H1 (cell line): ENCODE measurements around the gene C5orf58. TPM values are rescaled to one million over a fixed set of nuclear protein-coding genes. Genes with fewer than 3 reads are reported as not detected.

Experiments
- CTCF ChIA-PET: fragments of 300-600 bp; sonication (Branson Sonifier 250); formaldehyde crosslinking; loops from one replicate; lab custom pipeline; 2021; ENCODE audit not compliant: partially characterized antibody; lab: Charles Lee
- POLR2A ChIA-PET: fragments of 300-600 bp; sonication (Branson Sonifier 250); formaldehyde crosslinking; loops from one replicate; lab custom pipeline; 2021; ENCODE audit warnings: inconsistent platforms; ENCODE audit not compliant: partially characterized antibody; lab: Charles Lee
- DNase-seq, 2 experiments: peaks; one replicate each; pipeline versions ENCODE4 v3.0.0 to v3.0.0-alpha.2; 2010 to 2022; ENCODE audit warnings: low spot score in 2 of 2, low read depth in 1 of 2, mixed read lengths in 1 of 2
- FAIRE-seq: peaks from 2 replicates; lab custom pipeline; 2011; peaks lifted over from hg19 to GRCh38; lab: Jason Lieb, UNC
- H2AFZ ChIP-seq: 2 replicates; pipeline ENCODE4 v1.8.1; 2012; ENCODE audit warnings: low read length, inconsistent platforms
- H2AK5ac ChIP-seq: 2 replicates; pipeline ENCODE4 v1.6.1; 2013; ENCODE audit warnings: low read depth, low read length
- H2BK120ac ChIP-seq: replicated peaks from 2 replicates; pipeline ENCODE3; 2013; ENCODE audit warnings: low read depth, low read length, inconsistent platforms
- H2BK12ac ChIP-seq: 2 replicates; pipeline ENCODE4 v1.6.1; 2013; ENCODE audit warnings: low read depth, low read length
- H2BK15ac ChIP-seq: 2 replicates; pipeline ENCODE4 v1.6.1; 2013; ENCODE audit warnings: low read length
- H2BK20ac ChIP-seq: 2 replicates; pipeline ENCODE4 v1.6.1; 2013; ENCODE audit warnings: low read length
- H2BK5ac ChIP-seq: 2 replicates; pipeline ENCODE4 v1.6.1; 2013; ENCODE audit warnings: low read depth, low read length
- H3K14ac ChIP-seq: 2 replicates; pipeline ENCODE4 v1.6.1; 2013; ENCODE audit warnings: inconsistent platforms; ENCODE audit not compliant: insufficient read length
- H3K18ac ChIP-seq: 2 replicates; pipeline ENCODE4 v1.6.1; 2013; ENCODE audit warnings: low read length; ENCODE audit errors: extremely low read depth
- H3K23ac ChIP-seq: 2 replicates; pipeline ENCODE4 v1.6.1; 2013; ENCODE audit warnings: inconsistent platforms; ENCODE audit not compliant: insufficient read length
- H3K23me2 ChIP-seq: 2 replicates; pipeline ENCODE4 v1.6.1; 2013; ENCODE audit warnings: low read depth, low read length
- H3K27ac ChIP-seq: 2 replicates; pipeline ENCODE4 v1.6.1; 2011; ENCODE audit warnings: low read depth, low read length, inconsistent platforms
- H3K27me3 ChIP-seq, 4 experiments: replicated peaks in 1 of 4; 1 replicate in 1 of 4; 2 replicates in 3 of 4; pipeline versions ENCODE4 v1.6.1 to v1.8.1; 2011 to 2013; ENCODE audit warnings: low read length in 3 of 4, mild to moderate bottlenecking in 3 of 4, inconsistent platforms in 2 of 4, mixed read lengths in 2 of 4, moderate library complexity in 1 of 4; ENCODE audit not compliant: control insufficient read depth in 3 of 4, insufficient read depth in 3 of 4; ENCODE audit errors: extremely low read depth in 1 of 4
- H3K36me3 ChIP-seq, 4 experiments: 2 replicates each; pipeline versions ENCODE4 v1.6.1 to v1.8.1; 2011 to 2013; ENCODE audit warnings: mild to moderate bottlenecking in 4 of 4, low read length in 3 of 4, moderate library complexity in 2 of 4, control low read depth in 1 of 4, inconsistent platforms in 1 of 4; ENCODE audit not compliant: insufficient read depth in 4 of 4, control insufficient read depth in 2 of 4
- H3K4ac ChIP-seq: replicated peaks from 2 replicates; pipeline ENCODE3; 2013; ENCODE audit warnings: low read length, low read depth, mixed read lengths, inconsistent platforms; ENCODE audit not compliant: insufficient read length
- H3K4me1 ChIP-seq, 4 experiments: replicated peaks in 1 of 4; 1 replicate in 1 of 4; 2 replicates in 3 of 4; pipeline versions ENCODE4 v1.6.1 to v1.8.1; 2011 to 2013; ENCODE audit warnings: low read length in 3 of 4, inconsistent platforms in 2 of 4, mixed read lengths in 1 of 4; ENCODE audit not compliant: insufficient read depth in 4 of 4, control insufficient read depth in 3 of 4
- H3K4me2 ChIP-seq, 2 experiments: 2 replicates each; pipeline versions ENCODE4 v1.6.1 to v1.8.1; 2011 to 2013; ENCODE audit warnings: low read depth in 2 of 2, low read length in 2 of 2, control low read depth in 1 of 2, inconsistent platforms in 1 of 2, mild to moderate bottlenecking in 1 of 2; ENCODE audit not compliant: insufficient read depth in 1 of 2
- H3K4me3 ChIP-seq, 4 experiments: fragments of 200-600, 300-600 bp in 1 of 4; sonication (generic), shearing (Covaris generic), sonication (Bioruptor Twin) in 1 of 4; 2 replicates each; pipeline versions ENCODE4 v1.5.1 to v1.8.1; 2011 to 2016; ENCODE audit warnings: low read length in 4 of 4, low read depth in 3 of 4, control low read depth in 2 of 4, inconsistent platforms in 2 of 4, mild to moderate bottlenecking in 2 of 4, mixed read lengths in 1 of 4, moderate library complexity in 1 of 4; ENCODE audit not compliant: insufficient read depth in 2 of 4; ENCODE audit errors: extremely low read depth in 1 of 4
- H3K56ac ChIP-seq: replicated peaks from 2 replicates; pipeline ENCODE3; 2013; ENCODE audit warnings: low read depth, mild to moderate bottlenecking, mixed read lengths, low read length, inconsistent platforms; ENCODE audit not compliant: insufficient read length
- H3K79me1 ChIP-seq: 2 replicates; pipeline ENCODE4 v1.6.1; 2013; ENCODE audit warnings: low read depth, low read length, control low read depth
- H3K79me2 ChIP-seq, 2 experiments: 2 replicates each; pipeline versions ENCODE4 v1.6.1 to v1.8.1; 2012 to 2013; ENCODE audit warnings: low read length in 2 of 2, mild to moderate bottlenecking in 2 of 2, inconsistent platforms in 1 of 2; ENCODE audit not compliant: insufficient read depth in 2 of 2, control insufficient read depth in 1 of 2
- H3K9ac ChIP-seq, 4 experiments: replicated peaks in 1 of 4; 1 replicate in 1 of 4; 2 replicates in 3 of 4; pipeline versions ENCODE4 v1.6.1 to v1.8.1; 2011 to 2013; ENCODE audit warnings: low read depth in 3 of 4, low read length in 3 of 4, control low read depth in 2 of 4, mild to moderate bottlenecking in 2 of 4, moderate library complexity in 2 of 4, inconsistent platforms in 1 of 4; ENCODE audit errors: extremely low read depth in 1 of 4
- H3K9me3 ChIP-seq, 2 experiments: 2 replicates each; pipeline versions ENCODE4 v1.6.1 to v1.8.1; 2012 to 2013; ENCODE audit warnings: mild to moderate bottlenecking in 2 of 2, moderate library complexity in 2 of 2, control low read depth in 1 of 2, inconsistent platforms in 1 of 2, low read depth in 1 of 2, low read length in 1 of 2, mixed read lengths in 1 of 2; ENCODE audit not compliant: insufficient read depth in 2 of 2
- H4K20me1 ChIP-seq, 2 experiments: replicated peaks in 1 of 2; 2 replicates each; pipeline versions ENCODE3 to v1.8.1; 2011 to 2013; ENCODE audit warnings: inconsistent platforms in 2 of 2, low read length in 2 of 2, mild to moderate bottlenecking in 1 of 2; ENCODE audit not compliant: insufficient read depth in 2 of 2, control insufficient read depth in 1 of 2
- H4K5ac ChIP-seq: 2 replicates; pipeline ENCODE4 v1.6.1; 2013; ENCODE audit warnings: low read length, low read depth, mixed read lengths, inconsistent platforms; ENCODE audit not compliant: insufficient read length
- H4K8ac ChIP-seq: 2 replicates; pipeline ENCODE4 v1.8.0; 2013; ENCODE audit warnings: mild to moderate bottlenecking, moderate library complexity, low read length, inconsistent platforms; ENCODE audit not compliant: insufficient read depth; ENCODE audit errors: extremely low read depth
- H4K91ac ChIP-seq: replicated peaks from 2 replicates; pipeline ENCODE3; 2013; ENCODE audit warnings: low read length, mixed read lengths, inconsistent platforms; ENCODE audit not compliant: insufficient read length
- BCL11A ChIP-seq, 2 experiments: IDR thresholded peaks; one replicate each; pipeline ENCODE4 v1.6.1; 2011; ENCODE audit warnings: low read depth in 2 of 2, low read length in 2 of 2, mild to moderate bottlenecking in 2 of 2
- CEBPB ChIP-seq: IDR thresholded peaks from 2 replicates; pipeline ENCODE4 v1.6.1; 2012; ENCODE audit warnings: low read depth, low read length
- CHD2 ChIP-seq: IDR thresholded peaks from 2 replicates; pipeline ENCODE4 v1.6.1; 2012; ENCODE audit warnings: low read length, improper control_type of control experiment
- JUN ChIP-seq: IDR thresholded peaks from 2 replicates; pipeline ENCODE4 v1.6.1; 2011; ENCODE audit warnings: low read depth, mild to moderate bottlenecking, improper control_type of control experiment, low read length
- KDM4A ChIP-seq: IDR thresholded peaks from one replicate; pipeline ENCODE4 v1.7.1; 2012; ENCODE audit warnings: low read depth, mild to moderate bottlenecking, moderate library complexity, low read length, inconsistent platforms; ENCODE audit not compliant: severe bottlenecking
- NRF1 ChIP-seq: IDR thresholded peaks from 2 replicates; pipeline ENCODE4 v1.6.1; 2011; ENCODE audit warnings: mild to moderate bottlenecking, low read depth, low read length, improper control_type of control experiment
- POLR2AphosphoS5 ChIP-seq: IDR thresholded peaks from 2 replicates; pipeline ENCODE4 v1.6.1; 2011; ENCODE audit warnings: low read depth, low read length
- RAD21 ChIP-seq, 2 experiments: IDR thresholded peaks in 1 of 2; conservative IDR thresholded peaks in 1 of 2; 2 replicates each; pipeline ENCODE4 v1.6.1; 2011; ENCODE audit warnings: low read depth in 2 of 2, low read length in 2 of 2, improper control_type of control experiment in 1 of 2, inconsistent platforms in 1 of 2, mild to moderate bottlenecking in 1 of 2, moderate library complexity in 1 of 2
- RBBP5 ChIP-seq: IDR thresholded peaks from 2 replicates; pipeline ENCODE4 v1.7.1; 2012; ENCODE audit warnings: low read depth, mild to moderate bottlenecking, inconsistent platforms, low read length, moderate library complexity, borderline replicate concordance
- RXRA ChIP-seq: IDR thresholded peaks from 2 replicates; pipeline ENCODE4 v1.6.1; 2011; ENCODE audit warnings: low read depth, mild to moderate bottlenecking, low read length, moderate library complexity; ENCODE audit not compliant: insufficient read depth
- TAF1 ChIP-seq: IDR thresholded peaks from 2 replicates; pipeline ENCODE4 v1.6.1; 2011; ENCODE audit warnings: mild to moderate bottlenecking, low read depth, low read length
- ZNF274 ChIP-seq: IDR thresholded peaks from 2 replicates; pipeline ENCODE4 v1.7.0; 2012; ENCODE audit warnings: low read length, borderline replicate concordance; ENCODE audit errors: extremely low read depth
- WGBS, 2 experiments: shearing (Covaris generic) in 1 of 2; methylation state at CpG; one replicate each; pipeline versions ENCODE4 v1.1.6 to v1.1.7; 2013 to 2015; ENCODE audit warnings: low lambda C conversion rate in 2 of 2, mixed read lengths in 2 of 2, inconsistent platforms in 1 of 2, low coverage in 1 of 2, missing lambda C conversion rate in 1 of 2; ENCODE audit not compliant: insufficient replicate concordance in 2 of 2, insufficient coverage in 1 of 2, insufficient read length in 1 of 2; ENCODE audit errors: extremely low coverage in 1 of 2, missing lambda C conversion rate in 1 of 2; 5-methylcytosine and 5-hydroxymethylcytosine counted together
- polyA plus RNA-seq, 7 experiments: library from polyadenylated mRNA; depleted of rRNA in 3 of 7; stranded (reverse) in 5 of 7; unstranded in 2 of 7; fragments of >200 nt in 5 of 7; fragments of 200-250 nt in 2 of 7; gene quantifications; 1 replicate in 5 of 7; 2 replicates in 1 of 7; 4 replicates in 1 of 7; pipeline versions ENCODE4 v1.2.1 to v1.2.3, GENCODE V29; 2011 to 2013; ENCODE audit warnings: missing spikeins in 2 of 7, mixed read lengths in 2 of 7
- total RNA-seq: library from RNA; stranded (reverse); fragmentation: NEBNext Ultra II Directional; extraction: Animal tissue kit (Norgen Biotek cat#: 25700); gene quantifications from 2 replicates; pipeline ENCODE4 v1.2.1, GENCODE V29; 2021
- TF ChIP-seq, protein P1 (sequence below): IDR thresholded peaks from 2 replicates; pipeline ENCODE4 v1.6.1; 2011; ENCODE audit warnings: low read length, improper control_type of control experiment

Gene C5orf58
- total and polyA plus RNA-seq, 2 of the 8 experiments (the other 6 are each of a cell fraction or from before 2014, with no cell fraction given): 0.24 to 1.6 TPM

DNA sequence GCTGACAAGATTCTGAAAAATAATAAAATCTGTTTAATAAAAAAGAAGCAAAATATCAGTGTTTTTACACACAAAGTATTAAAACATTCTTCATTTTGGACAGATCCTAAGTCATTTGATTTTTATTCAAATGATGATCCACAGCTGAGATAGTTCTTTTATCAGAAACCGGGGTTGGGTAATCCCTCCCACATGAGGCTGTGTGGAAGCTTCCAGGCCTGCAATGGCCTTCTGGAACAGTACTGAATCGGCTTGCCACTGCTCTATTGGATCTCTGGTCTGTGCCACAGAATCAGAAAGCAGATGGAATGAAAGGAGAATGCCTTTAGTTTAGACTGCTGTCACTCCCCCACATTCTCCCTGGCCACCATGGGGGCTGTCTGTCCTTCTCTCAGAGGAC, 6.1 kb upstream of the C5orf58 start:
- Histone ChIP-seq H3K9me3 (no peaks in the 10 kb centered on the region), H3K79me1 (no peaks in the 10 kb centered on the region), H4K91ac (no peak overlapping the region), H2BK12ac (no peak overlapping the region), H2AFZ (no peak overlapping the region), H3K4ac (no peak overlapping the region), H3K23ac (no peak overlapping the region), H3K14ac (no peak overlapping the region), H4K5ac (no peak overlapping the region), H3K23me2 (no peaks in the 10 kb centered on the region; the same call in 1 of the 2 replicates), H4K8ac (no peak overlapping the region), H3K27me3 (no peaks in the 10 kb centered on the region; a peak in 1 of 7 replicates), H2AK5ac (no peak overlapping the region), H4K20me1 (no peaks in the 10 kb centered on the region), H3K36me3 (no peaks in the 10 kb centered on the region), H3K18ac (no peak overlapping the region), H3K56ac (no peak overlapping the region), H3K4me3 (no peak overlapping the region), H2BK120ac (no peak overlapping the region), H2BK20ac (no peak overlapping the region), H3K79me2 (no peaks in the 10 kb centered on the region), H3K27ac (no peak overlapping the region), H3K4me2 (no peak overlapping the region), H2BK15ac (no peak overlapping the region), H3K4me1 (peaks cover 0 to 5% (median 1%) of the 10 kb centered on the region in 4 experiments; a peak in 3 of 7 replicates), H2BK5ac (no peak overlapping the region), H3K9ac (no peak overlapping the region)
- ChIA-PET POLR2A (no interaction called here), CTCF (interaction anchor here (0.8 to 12.7 kb wide), 40 partner anchors 10 to 398 kb away, joined by 3 to 151 read pairs (median 4); partner anchors contain the start of genes FOXI1 and LCP2)
- no peak for DNase-seq
- FAIRE-seq: no peak
- WGBS, 2 experiments: 88% methylated on average over 2 of the region's 2 CpGs; no CpG with 5 or more reads in 1 of the 2 experiments
- TF ChIP-seq POLR2AphosphoS5 (no peak), JUN (no peak), BCL11A (IDR thresholded peaks at IDR 0.05; ENCODE audit: low read depth in 2 of 2, low read length in 2 of 2) (no peak), NRF1 (no peak), RXRA (no peak), CHD2 (no peak), ZNF274 (no peak), KDM4A (no peak), CEBPB (no peak), TAF1 (no peak), RBBP5 (no peak), RAD21 (IDR thresholded peaks at IDR 0.05 in 1 of 2, conservative IDR thresholded peaks at IDR 0.05 in 1 of 2; ENCODE audit: low read depth in 2 of 2, low read length in 2 of 2) (no peak)
- TF ChIP-seq, protein P1, sequence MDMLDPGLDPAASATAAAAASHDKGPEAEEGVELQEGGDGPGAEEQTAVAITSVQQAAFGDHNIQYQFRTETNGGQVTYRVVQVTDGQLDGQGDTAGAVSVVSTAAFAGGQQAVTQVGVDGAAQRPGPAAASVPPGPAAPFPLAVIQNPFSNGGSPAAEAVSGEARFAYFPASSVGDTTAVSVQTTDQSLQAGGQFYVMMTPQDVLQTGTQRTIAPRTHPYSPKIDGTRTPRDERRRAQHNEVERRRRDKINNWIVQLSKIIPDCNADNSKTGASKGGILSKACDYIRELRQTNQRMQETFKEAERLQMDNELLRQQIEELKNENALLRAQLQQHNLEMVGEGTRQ: no peak
